IPS-15b (cell line): ENCODE results near the gene USE1.

Source experiments
- H3K27me3 ChIP-seq: one replicate; pipeline ENCODE4 v1.6.1; 2013; ENCODE audit warnings: low read length; ENCODE audit not compliant: control insufficient read depth, insufficient read depth
- H3K36me3 ChIP-seq: one replicate; pipeline ENCODE4 v1.6.1; 2013; ENCODE audit warnings: low read length; ENCODE audit not compliant: control insufficient read depth, insufficient read depth
- H3K4me1 ChIP-seq: one replicate; pipeline ENCODE4 v1.6.1; 2013; ENCODE audit warnings: mild to moderate bottlenecking, low read length; ENCODE audit not compliant: control insufficient read depth, insufficient read depth
- H3K4me3 ChIP-seq: one replicate; pipeline ENCODE4 v1.5.1; 2013; ENCODE audit warnings: low read depth, low read length
- H3K9ac ChIP-seq: one replicate; pipeline ENCODE4 v1.6.1; 2013; ENCODE audit warnings: low read depth, mild to moderate bottlenecking, low read length
- H3K9me3 ChIP-seq: one replicate; pipeline ENCODE4 v1.6.1; 2013; ENCODE audit warnings: mild to moderate bottlenecking, low read length; ENCODE audit not compliant: control insufficient read depth, insufficient read depth

Gene USE1

GRCh38 chr19:17255150-17255621, 40.0 kb downstream of the USE1 start:
- Histone ChIP-seq H3K4me1 (no peaks in the 10 kb centered on the region), H3K9me3 (no peaks in the 10 kb centered on the region), H3K4me3 (no peak overlapping the region), H3K27me3 (no peaks in the 10 kb centered on the region), H3K36me3 (peaks cover 7% of the 10 kb centered on the region), H3K9ac (no peak overlapping the region)

GRCh38 chr19:17256130-17256529, 41.0 kb downstream of the USE1 start:
- Histone ChIP-seq H3K9me3 (no peaks in the 10 kb centered on the region), H3K36me3 (peaks cover 7% of the 10 kb centered on the region), H3K9ac (no peak overlapping the region), H3K4me3 (no peak overlapping the region), H3K27me3 (no peaks in the 10 kb centered on the region), H3K4me1 (no peaks in the 10 kb centered on the region)

- no peaks in the 10 kb centered on the region for H3K27me3 ChIP-seq
- H3K4me1 ChIP-seq: peaks cover under 1% of the 10 kb centered on the region
- H3K9ac ChIP-seq: no peak overlapping the region
- no peaks in the 10 kb centered on the region for H3K9me3 ChIP-seq
- peaks cover 2% of the 10 kb centered on the region for H3K36me3 ChIP-seq
- no peak overlapping the region for H3K4me3 ChIP-seq
Observed at GRCh38 chr19:17259118-17259780, 44.1 kb downstream of the USE1 start.

GRCh38 chr19:17259934-17260333, 44.8 kb downstream of the USE1 start:
- Histone ChIP-seq H3K36me3 (peaks cover 2% of the 10 kb centered on the region), H3K27me3 (no peaks in the 10 kb centered on the region), H3K9ac (no peak overlapping the region), H3K4me3 (no peak overlapping the region), H3K9me3 (no peaks in the 10 kb centered on the region), H3K4me1 (peaks cover 6% of the 10 kb centered on the region)

- Histone ChIP-seq H3K4me1 (peaks cover 9% of the 10 kb centered on the region), H3K27me3 (no peaks in the 10 kb centered on the region), H3K36me3 (peaks cover 2% of the 10 kb centered on the region), H3K9me3 (no peaks in the 10 kb centered on the region), H3K4me3 (no peak overlapping the region), H3K9ac (no peak overlapping the region)
Observed at GRCh38 chr19:17260842-17261325, 45.7 kb downstream of the USE1 start.

GRCh38 chr19:17262557-17262956, 47.4 kb downstream of the USE1 start:
- Histone ChIP-seq H3K4me1 (peaks cover 9% of the 10 kb centered on the region), H3K9me3 (no peaks in the 10 kb centered on the region), H3K27me3 (no peaks in the 10 kb centered on the region), H3K9ac (no peak overlapping the region), H3K36me3 (peaks cover 2% of the 10 kb centered on the region), H3K4me3 (no peak overlapping the region)

- peak overlapping the region; percentile 49 for H3K9ac ChIP-seq
Observed at GRCh38 chr19:17263712-17264640, 48.8 kb downstream of the USE1 start.

GRCh38 chr19:17264641-17264979, 49.5 kb downstream of the USE1 start, which contains the start of gene USHBP1:
Gene USHBP1 (minus strand): TSS chr19:17264745. CDS start chr19:17264299, 446 bp downstream.
- peak within 1 kb of the TSS; percentile 49 for H3K9ac ChIP-seq
- peak within 1 kb of the TSS; percentile 13 for H3K4me3 ChIP-seq

More at GRCh38 chr19:17263712-17264640, 48.8 kb downstream of the USE1 start:
- no peaks in the 10 kb centered on the region for H3K9me3 ChIP-seq
- peaks cover 9% of the 10 kb centered on the region for H3K4me1 ChIP-seq
- peaks cover 2% of the 10 kb centered on the region for H3K36me3 ChIP-seq
- H3K4me3 ChIP-seq: no peak overlapping the region
- no peaks in the 10 kb centered on the region for H3K27me3 ChIP-seq

GRCh38 chr19:17266026-17266425, 50.9 kb downstream of the USE1 start:
- Histone ChIP-seq H3K9me3 (no peaks in the 10 kb centered on the region), H3K4me1 (peaks cover 9% of the 10 kb centered on the region), H3K9ac (no peak overlapping the region), H3K4me3 (no peak overlapping the region), H3K36me3 (peaks cover 7% of the 10 kb centered on the region), H3K27me3 (no peaks in the 10 kb centered on the region)

More at GRCh38 chr19:17264641-17264979, 49.5 kb downstream of the USE1 start, which contains the start of gene USHBP1:
- Histone ChIP-seq H3K27me3 (no peaks in the 10 kb centered on the region), H3K9me3 (no peaks in the 10 kb centered on the region), H3K4me1 (peaks cover 9% of the 10 kb centered on the region), H3K36me3 (peaks cover 3% of the 10 kb centered on the region)

GRCh38 chr19:17266589-17266974, 51.4 kb downstream of the USE1 start:
- Histone ChIP-seq H3K9ac (no peak overlapping the region), H3K4me3 (no peak overlapping the region), H3K9me3 (no peaks in the 10 kb centered on the region), H3K36me3 (peaks cover 12% of the 10 kb centered on the region), H3K4me1 (peaks cover 9% of the 10 kb centered on the region), H3K27me3 (no peaks in the 10 kb centered on the region)

- H3K27me3 ChIP-seq: no peaks in the 10 kb centered on the region
- peak within 1 kb of the TSS; percentile 82 for H3K9ac ChIP-seq
- peak within 1 kb of the TSS; percentile 93 for H3K4me3 ChIP-seq
- no peaks in the 10 kb centered on the region for H3K9me3 ChIP-seq
- peaks cover 9% of the 10 kb centered on the region for H3K4me1 ChIP-seq
- peaks cover 13% of the 10 kb centered on the region for H3K36me3 ChIP-seq
Observed at GRCh38 chr19:17266975-17267788, 52.0 kb downstream of the USE1 start, which contains the start of gene BABAM1. Gene BABAM1 (plus strand): TSS chr19:17267443. CDS start chr19:17268807, 1,364 bp downstream.
